Endodermal cell (in vitro differentiated cells): ENCODE data around the gene MAIP1. TPM values are rescaled to one million over a fixed set of nuclear protein-coding genes. Genes with fewer than 3 reads are reported as not detected.
A peak's percentile ranks its signal among the peaks of the same experiment; 100 is the strongest.

Source experiments
- DNase-seq: peaks from one replicate; pipeline ENCODE4 v3.0.0-alpha.2; 2017
- H3K27ac ChIP-seq: 2 replicates; pipeline ENCODE4 v1.5.1; 2013; ENCODE audit warnings: mild to moderate bottlenecking, low read depth, low read length, moderate library complexity
- H3K27me3 ChIP-seq: 2 replicates; pipeline ENCODE4 v1.6.1; 2013; ENCODE audit warnings: mild to moderate bottlenecking, low read length, moderate library complexity; ENCODE audit not compliant: insufficient read depth, control insufficient read depth, poor library complexity, severe bottlenecking
- H3K36me3 ChIP-seq: 2 replicates; pipeline ENCODE4 v1.7.0; 2013; ENCODE audit warnings: mild to moderate bottlenecking, low read length, moderate library complexity; ENCODE audit not compliant: control insufficient read depth, insufficient read depth
- H3K4me1 ChIP-seq: one replicate; pipeline ENCODE4 v1.7.0; 2013; ENCODE audit warnings: low read length; ENCODE audit not compliant: control insufficient read depth, insufficient read depth
- H3K4me3 ChIP-seq: 2 replicates; pipeline ENCODE4 v1.5.1; 2013; ENCODE audit warnings: mild to moderate bottlenecking, low read length, moderate library complexity
- H3K9ac ChIP-seq: 2 replicates; pipeline ENCODE4 v1.6.1; 2013; ENCODE audit warnings: mild to moderate bottlenecking, low read length, moderate library complexity; ENCODE audit not compliant: poor library complexity, severe bottlenecking; ENCODE audit errors: extremely low read depth
- H3K9me3 ChIP-seq: 2 replicates; pipeline ENCODE4 v1.6.1; 2013; ENCODE audit warnings: mild to moderate bottlenecking, low read length, moderate library complexity; ENCODE audit not compliant: control insufficient read depth
- H3K27ac Mint-ChIP-seq: 2 replicates; pipeline ENCODE4 v1.8.0; 2020; ENCODE audit warnings: mixed read lengths
- H3K27me3 Mint-ChIP-seq: 2 replicates; pipeline ENCODE4 v1.8.0; 2021; ENCODE audit warnings: mild to moderate bottlenecking, mixed read lengths; ENCODE audit not compliant: insufficient read depth
- H3K36me3 Mint-ChIP-seq: 2 replicates; pipeline ENCODE4 v1.8.0; 2020; ENCODE audit warnings: low read depth, mixed read lengths
- H3K4me1 Mint-ChIP-seq: 2 replicates; pipeline ENCODE4 v1.8.0; 2020; ENCODE audit warnings: mixed read lengths
- H3K4me3 Mint-ChIP-seq: 2 replicates; pipeline ENCODE4 v1.8.0; 2020; ENCODE audit warnings: mild to moderate bottlenecking, moderate library complexity, mixed read lengths
- H3K9me3 Mint-ChIP-seq: 2 replicates; pipeline ENCODE4 v1.8.0; 2020; ENCODE audit warnings: mild to moderate bottlenecking, mixed read lengths
- WGBS, 2 experiments: methylation state at CpG; one replicate each; pipeline versions ENCODE4 v1.1.5 to v1.1.7; 2013; ENCODE audit warnings: missing lambda C conversion rate in 2 of 2, mixed read lengths in 1 of 2; ENCODE audit not compliant: insufficient coverage in 1 of 2, insufficient read length in 1 of 2; 5-methylcytosine and 5-hydroxymethylcytosine counted together
- total RNA-seq, 2 donors: library from RNA; stranded (reverse); fragmentation: NEBNext Ultra II Directional in 1 of 2; extraction: Animal tissue kit (Norgen Biotek cat#: 25700) in 1 of 2; gene quantifications; 2 replicates in 1 of 2; 3 replicates in 1 of 2; pipeline ENCODE4 v1.2.1, GENCODE V29; 2021
- TF ChIP-seq, protein P1 (sequence below): fragments of 200-600 bp; sonication (generic); conservative IDR thresholded peaks from 2 replicates; pipeline ENCODE4 v1.5.0; 2021; ENCODE audit warnings: antibody characterized with exemption, mild to moderate bottlenecking

Gene MAIP1
- total RNA-seq, 2 donors from 2014 or later: 20.9 to 23.7 TPM

DNA sequence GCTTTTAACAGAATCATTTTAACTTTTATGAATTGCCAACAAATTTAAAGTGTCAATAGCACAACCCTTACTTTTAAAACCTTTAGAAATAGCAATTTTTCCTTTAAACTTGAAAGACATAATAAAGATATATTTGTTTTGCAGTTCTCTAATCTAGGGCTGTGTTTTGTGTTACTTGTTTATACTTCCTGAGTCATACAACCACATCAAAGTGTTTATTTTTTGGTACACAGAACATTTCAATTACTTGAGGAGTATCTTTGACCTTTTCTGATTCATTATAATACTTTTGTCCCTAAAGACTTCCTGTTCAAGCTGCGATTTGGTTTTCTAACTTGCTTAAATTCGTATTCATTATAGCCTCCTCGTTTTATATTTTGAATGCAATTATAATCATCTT lies 21.9 kb upstream of the MAIP1 start:
- H3K27me3 ChIP-seq: no peaks in the 10 kb centered on the region
- no peaks in the 10 kb centered on the region for H3K9me3 ChIP-seq
- no peak overlapping the region for H3K4me3 ChIP-seq
- no peak overlapping the region for H3K27ac ChIP-seq
- Mint-ChIP-seq H3K27me3 (no peaks in the 10 kb centered on the region), H3K9me3 (no peaks in the 10 kb centered on the region), H3K4me1 (peaks cover 2% of the 10 kb centered on the region), H3K36me3 (peaks cover 48% of the 10 kb centered on the region), H3K27ac (no peak overlapping the region), H3K4me3 (no peak overlapping the region)
- 97 to 100% methylated on average over 2 to 3 of the region's 3 CpGs for WGBS, 2 experiments
- DNase-seq: no peak
- H3K9ac ChIP-seq: no peak overlapping the region
- peaks cover 77% of the 10 kb centered on the region for H3K36me3 ChIP-seq
- TF ChIP-seq, protein P1, sequence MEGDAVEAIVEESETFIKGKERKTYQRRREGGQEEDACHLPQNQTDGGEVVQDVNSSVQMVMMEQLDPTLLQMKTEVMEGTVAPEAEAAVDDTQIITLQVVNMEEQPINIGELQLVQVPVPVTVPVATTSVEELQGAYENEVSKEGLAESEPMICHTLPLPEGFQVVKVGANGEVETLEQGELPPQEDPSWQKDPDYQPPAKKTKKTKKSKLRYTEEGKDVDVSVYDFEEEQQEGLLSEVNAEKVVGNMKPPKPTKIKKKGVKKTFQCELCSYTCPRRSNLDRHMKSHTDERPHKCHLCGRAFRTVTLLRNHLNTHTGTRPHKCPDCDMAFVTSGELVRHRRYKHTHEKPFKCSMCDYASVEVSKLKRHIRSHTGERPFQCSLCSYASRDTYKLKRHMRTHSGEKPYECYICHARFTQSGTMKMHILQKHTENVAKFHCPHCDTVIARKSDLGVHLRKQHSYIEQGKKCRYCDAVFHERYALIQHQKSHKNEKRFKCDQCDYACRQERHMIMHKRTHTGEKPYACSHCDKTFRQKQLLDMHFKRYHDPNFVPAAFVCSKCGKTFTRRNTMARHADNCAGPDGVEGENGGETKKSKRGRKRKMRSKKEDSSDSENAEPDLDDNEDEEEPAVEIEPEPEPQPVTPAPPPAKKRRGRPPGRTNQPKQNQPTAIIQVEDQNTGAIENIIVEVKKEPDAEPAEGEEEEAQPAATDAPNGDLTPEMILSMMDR: no peak
- no peaks in the 10 kb centered on the region for H3K4me1 ChIP-seq

DNA sequence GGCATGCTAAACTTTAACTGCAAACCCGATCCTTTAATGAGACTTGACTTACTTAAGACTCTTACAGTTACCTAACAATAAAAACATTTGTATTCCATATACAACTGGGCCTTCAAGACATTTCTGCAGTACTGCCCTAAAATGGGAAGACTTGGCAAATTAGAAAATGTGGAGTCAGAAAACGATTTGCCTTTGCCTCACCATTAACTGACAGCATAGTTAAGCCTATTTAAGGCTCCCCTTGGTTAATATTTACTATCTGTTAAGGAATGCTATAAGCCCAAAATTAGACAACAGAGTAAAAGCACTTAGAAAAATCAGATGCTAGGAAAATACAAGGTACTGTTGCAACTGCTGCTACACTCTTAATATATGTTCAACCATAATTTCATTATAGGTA lies 18.8 kb upstream of the MAIP1 start:
- Histone ChIP-seq H3K27me3 (no peaks in the 10 kb centered on the region), H3K36me3 (peaks cover 73% of the 10 kb centered on the region), H3K27ac (no peak overlapping the region), H3K4me3 (no peak overlapping the region), H3K9me3 (no peaks in the 10 kb centered on the region), H3K9ac (no peak overlapping the region), H3K4me1 (no peaks in the 10 kb centered on the region)
- Mint-ChIP-seq H3K9me3 (no peaks in the 10 kb centered on the region), H3K4me1 (no peaks in the 10 kb centered on the region), H3K4me3 (no peak overlapping the region), H3K27me3 (no peaks in the 10 kb centered on the region), H3K36me3 (peaks cover 51% of the 10 kb centered on the region), H3K27ac (no peak overlapping the region)
- WGBS, 2 experiments: 83% methylated on average over 2 of the region's 2 CpGs; no CpG with 5 or more reads in 1 of the 2 experiments
- DNase-seq: no peak
- TF ChIP-seq, protein P1: no peak

DNA sequence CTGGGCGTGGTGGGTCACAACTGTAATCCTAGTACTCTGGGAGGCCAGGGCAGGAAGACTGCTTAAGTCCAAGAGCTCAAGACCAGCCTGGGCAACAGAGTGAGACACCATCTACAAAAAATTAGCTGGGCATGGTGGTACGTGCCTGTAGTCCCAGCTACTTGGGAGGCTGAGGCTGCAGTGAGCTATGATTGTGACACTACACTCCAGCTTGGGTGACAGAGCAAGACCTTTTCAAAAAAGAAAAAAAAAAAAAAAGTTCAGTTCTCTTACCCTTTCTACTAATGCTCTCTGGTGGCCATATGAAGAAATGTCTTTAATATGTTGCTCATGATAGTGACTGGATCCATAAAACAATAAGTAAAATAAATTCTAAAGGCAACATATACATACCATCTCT lies 15.0 kb upstream of the MAIP1 start:
- Histone ChIP-seq H3K9me3 (no peaks in the 10 kb centered on the region), H3K4me1 (no peaks in the 10 kb centered on the region), H3K27ac (no peak overlapping the region), H3K36me3 (peaks cover 78% of the 10 kb centered on the region), H3K9ac (no peak overlapping the region), H3K27me3 (no peaks in the 10 kb centered on the region), H3K4me3 (no peak overlapping the region)
- Mint-ChIP-seq H3K4me3 (no peak overlapping the region), H3K9me3 (no peaks in the 10 kb centered on the region), H3K36me3 (peaks cover 61% of the 10 kb centered on the region), H3K27me3 (no peaks in the 10 kb centered on the region), H3K4me1 (no peaks in the 10 kb centered on the region), H3K27ac (no peak overlapping the region)
- no peak for DNase-seq
- TF ChIP-seq, protein P1: peak; percentile 70
- 92 to 95% methylated on average over 2 of the region's 2 CpGs for WGBS, 2 experiments
